Esophagus (tissue), 2 donors: ENCODE results near the gene APBA2. TPM values are rescaled to one million over a fixed set of nuclear protein-coding genes. Genes with fewer than 3 reads are reported as not detected.

Experiments
- H3K27ac ChIP-seq, 2 donors: one replicate each; pipeline ENCODE4 v1.5.1; 2013; ENCODE audit warnings: low read depth in 2 of 2, mild to moderate bottlenecking in 2 of 2, inconsistent platforms in 1 of 2, low read length in 1 of 2, moderate library complexity in 1 of 2
- H3K27me3 ChIP-seq, 2 donors: one replicate each; pipeline ENCODE4 v1.6.1; 2013; ENCODE audit warnings: low read length in 2 of 2, control low read depth in 1 of 2, mild to moderate bottlenecking in 1 of 2; ENCODE audit not compliant: insufficient read depth in 2 of 2, control insufficient read depth in 1 of 2
- H3K36me3 ChIP-seq, 2 donors: one replicate each; pipeline ENCODE4 v1.6.1; 2013; ENCODE audit warnings: low read length in 1 of 2; ENCODE audit not compliant: control insufficient read depth in 2 of 2, insufficient read depth in 2 of 2
- H3K4me1 ChIP-seq, 2 donors: one replicate each; pipeline ENCODE4 v1.6.1; 2013; ENCODE audit warnings: low read length in 1 of 2; ENCODE audit not compliant: control insufficient read depth in 2 of 2, insufficient read depth in 2 of 2
- H3K4me3 ChIP-seq, 2 donors: one replicate each; pipeline ENCODE4 v1.5.1; 2013; ENCODE audit warnings: low read length in 2 of 2, mild to moderate bottlenecking in 2 of 2, low read depth in 1 of 2, moderate library complexity in 1 of 2
- H3K9me3 ChIP-seq, 2 donors: one replicate each; pipeline ENCODE4 v1.6.1; 2013; ENCODE audit warnings: mild to moderate bottlenecking in 2 of 2, low read depth in 1 of 2, low read length in 1 of 2, moderate library complexity in 1 of 2; ENCODE audit not compliant: control insufficient read depth in 2 of 2, insufficient read depth in 1 of 2
- WGBS, 2 donors: extraction: QIAGEN DNeasy Blood & Tissue Kit; methylation state at CpG; one replicate each; pipeline ENCODE4 v1.1.7; 2013; 5-methylcytosine and 5-hydroxymethylcytosine counted together
- polyA plus RNA-seq, 2 donors: library from polyadenylated mRNA; stranded (reverse); fragments of 200-250 nt; gene quantifications; one replicate each; pipeline ENCODE4 v1.2.3, GENCODE V29; 2013
- donor health status: healthy with polysubstance abuse.
- donor health status: Bipolar disorder and iron deficiency.

Gene APBA2
- polyA plus RNA-seq, 2 donors: 0.77 to 1.7 TPM

- 89 to 93% methylated on average over 12 of the region's 12 CpGs for WGBS, 2 donors
These were observed 208.0 kb downstream of the APBA2 start for GRCh38 chr15:29093696-29094343.

GRCh38 chr15:29094711-29095110 lies 208.9 kb downstream of the APBA2 start:
- Histone ChIP-seq H3K27me3 (no peaks in the 10 kb centered on the region), H3K4me3 (no peak overlapping the region), H3K4me1 (no peaks in the 10 kb centered on the region), H3K9me3 (peaks cover 0 to 2% of the 10 kb centered on the region in 2 donors), H3K36me3 (no peaks in the 10 kb centered on the region), H3K27ac (no peak overlapping the region)
- 65 to 77% methylated on average over 2 of the region's 2 CpGs for WGBS, 2 donors

More at GRCh38 chr15:29093696-29094343, 208.0 kb downstream of the APBA2 start:
- H3K9me3 ChIP-seq: peaks cover 0 to 2% of the 10 kb centered on the region in 2 donors
- no peak overlapping the region for H3K27ac ChIP-seq
- no peaks in the 10 kb centered on the region for H3K36me3 ChIP-seq
- H3K27me3 ChIP-seq: no peaks in the 10 kb centered on the region
- no peaks in the 10 kb centered on the region for H3K4me1 ChIP-seq
- H3K4me3 ChIP-seq: no peak overlapping the region

- no peaks in the 10 kb centered on the region for H3K27me3 ChIP-seq
- 91 to 94% methylated on average over 9 of the region's 9 CpGs for WGBS, 2 donors
- no peak overlapping the region for H3K4me3 ChIP-seq
- no peaks in the 10 kb centered on the region for H3K36me3 ChIP-seq
- H3K27ac ChIP-seq: no peak overlapping the region
- no peaks in the 10 kb centered on the region for H3K4me1 ChIP-seq
- peaks cover 0 to 2% of the 10 kb centered on the region in 2 donors for H3K9me3 ChIP-seq
These were observed 210.0 kb downstream of the APBA2 start for GRCh38 chr15:29095746-29096145.

GRCh38 chr15:29097168-29097567 lies 211.4 kb downstream of the APBA2 start:
- peaks cover 0 to 2% of the 10 kb centered on the region in 2 donors for H3K9me3 ChIP-seq
- no peaks in the 10 kb centered on the region for H3K36me3 ChIP-seq
- 87 to 92% methylated on average over 14 of the region's 14 CpGs for WGBS, 2 donors
- no peaks in the 10 kb centered on the region for H3K27me3 ChIP-seq
- H3K4me1 ChIP-seq: no peaks in the 10 kb centered on the region
- H3K4me3 ChIP-seq: no peak overlapping the region
- no peak overlapping the region for H3K27ac ChIP-seq

- Histone ChIP-seq H3K36me3 (no peaks in the 10 kb centered on the region), H3K4me1 (no peaks in the 10 kb centered on the region), H3K27ac (no peak overlapping the region), H3K4me3 (no peak overlapping the region), H3K9me3 (peaks cover 0 to 2% of the 10 kb centered on the region in 2 donors), H3K27me3 (no peaks in the 10 kb centered on the region)
- 76 to 79% methylated on average over 9 of the region's 9 CpGs for WGBS, 2 donors
These were observed 212.2 kb downstream of the APBA2 start for GRCh38 chr15:29097971-29098370.

DNA sequence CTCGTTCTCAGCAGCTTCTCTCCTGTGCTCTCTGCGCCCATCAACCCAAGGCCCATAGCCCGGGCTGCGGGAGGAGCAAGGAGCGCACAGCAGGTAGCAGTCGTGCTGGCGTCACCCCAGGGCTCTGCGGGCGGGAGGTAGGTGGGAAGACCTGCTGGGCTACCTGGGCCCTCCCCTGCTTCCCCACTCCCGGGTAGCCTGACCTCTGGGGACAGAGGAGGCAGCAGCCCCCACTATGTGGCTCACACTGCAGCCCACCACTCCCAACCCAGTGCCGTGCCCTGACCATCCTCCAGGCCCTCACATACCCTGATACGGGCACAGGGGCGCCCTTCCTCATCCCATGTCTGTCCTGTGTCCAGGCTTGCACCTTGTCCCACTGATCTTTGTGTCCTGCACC lies 212.9 kb downstream of the APBA2 start:
- 81 to 88% methylated on average over 13 of the region's 13 CpGs for whole genome bisulfite sequencing, 2 donors
- H3K36me3 ChIP-seq: no peaks in the 10 kb centered on the region
- peaks cover 0 to 2% of the 10 kb centered on the region in 2 donors for H3K9me3 ChIP-seq
- no peaks in the 10 kb centered on the region for H3K4me1 ChIP-seq
- no peaks in the 10 kb centered on the region for H3K27me3 ChIP-seq
- H3K4me3 ChIP-seq: no peak overlapping the region
- H3K27ac ChIP-seq: no peak overlapping the region

GRCh38 chr15:29099131-29099880 lies 213.5 kb downstream of the APBA2 start:
- H3K9me3 ChIP-seq: peaks cover 0 to 2% of the 10 kb centered on the region in 2 donors
- no peak overlapping the region for H3K27ac ChIP-seq
- H3K36me3 ChIP-seq: no peaks in the 10 kb centered on the region
- H3K27me3 ChIP-seq: no peaks in the 10 kb centered on the region
- peaks cover 0 to 3% of the 10 kb centered on the region in 2 donors for H3K4me1 ChIP-seq
- H3K4me3 ChIP-seq: no peak overlapping the region
- 91 to 93% methylated on average over 10 of the region's 10 CpGs for WGBS, 2 donors

- Histone ChIP-seq H3K4me3 (no peak overlapping the region), H3K4me1 (peaks cover 0 to 3% of the 10 kb centered on the region in 2 donors), H3K27ac (no peak overlapping the region), H3K27me3 (no peaks in the 10 kb centered on the region), H3K9me3 (peaks cover 0 to 2% of the 10 kb centered on the region in 2 donors), H3K36me3 (no peaks in the 10 kb centered on the region)
- WGBS, 2 donors: 75 to 82% methylated on average over 7 of the region's 7 CpGs
These were observed 214.8 kb downstream of the APBA2 start for GRCh38 chr15:29100486-29101000.

DNA sequence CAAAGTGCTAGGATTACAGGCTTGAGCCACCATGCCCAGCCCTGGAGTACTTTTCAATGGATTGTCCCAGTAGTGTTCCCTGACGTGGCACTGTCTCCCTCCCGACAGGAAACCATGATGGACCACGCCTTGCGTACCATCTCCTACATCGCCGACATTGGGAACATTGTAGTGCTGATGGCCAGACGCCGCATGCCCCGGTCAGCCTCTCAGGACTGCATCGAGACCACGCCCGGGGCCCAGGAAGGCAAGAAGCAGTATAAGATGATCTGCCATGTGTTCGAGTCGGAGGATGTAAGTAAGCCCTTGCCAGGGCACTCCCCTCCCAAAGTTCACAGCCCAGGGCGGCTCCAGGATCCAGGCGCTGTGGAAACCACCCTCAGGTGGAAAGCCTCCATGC lies 215.7 kb downstream of the APBA2 start:
- Histone ChIP-seq H3K9me3 (no peaks in the 10 kb centered on the region), H3K27me3 (no peaks in the 10 kb centered on the region), H3K36me3 (no peaks in the 10 kb centered on the region), H3K27ac (no peak overlapping the region), H3K4me3 (no peak overlapping the region), H3K4me1 (peaks cover 0 to 3% of the 10 kb centered on the region in 2 donors)
- 94 to 95% methylated on average over 16 of the region's 16 CpGs for WGBS, 2 donors
